ENCODE measurements around the gene NCOR1.

Gene NCOR1

GRCh38 chr17:16107165-16107770, 108.1 kb downstream of the NCOR1 start:
- no peak for ATAC-seq
- TF ChIP-seq CSDC2 (CRISPR knock-in tag; IDR thresholded peaks at IDR 0.05) = no peak
- TF ChIP-seq ZFP30 (CRISPR knock-in tag; IDR thresholded peaks at IDR 0.05) = no peak
- no peak for TF ChIP-seq PPARA (CRISPR knock-in tag; IDR thresholded peaks at IDR 0.05; ENCODE audit: borderline replicate concordance)
- TF ChIP-seq TOX (CRISPR knock-in tag; IDR thresholded peaks at IDR 0.05; ENCODE audit: borderline replicate concordance) = no peak
- no peak for TF ChIP-seq ARNTL (CRISPR knock-in tag; IDR thresholded peaks at IDR 0.05; ENCODE audit: borderline replicate concordance, low read depth)
- no peak for TF ChIP-seq ZNF70 (CRISPR knock-in tag; IDR thresholded peaks at IDR 0.05)
- TF ChIP-seq OSR1 (CRISPR knock-in tag; IDR thresholded peaks at IDR 0.05) = no peak
- no peak for TF ChIP-seq ESRRG (CRISPR knock-in tag; IDR thresholded peaks at IDR 0.05)
- TF ChIP-seq RARB (CRISPR knock-in tag; IDR thresholded peaks at IDR 0.05) = no peak
- no peak for TF ChIP-seq CREB5 (CRISPR knock-in tag; IDR thresholded peaks at IDR 0.05; ENCODE audit: low read depth)
- no peak for TF ChIP-seq ZC3H10 (CRISPR knock-in tag; IDR thresholded peaks at IDR 0.05)
- TF ChIP-seq ISL1 (CRISPR knock-in tag; IDR thresholded peaks at IDR 0.05) = no peak
- no peak for TF ChIP-seq ZFP3 (CRISPR knock-in tag; IDR thresholded peaks at IDR 0.05)
- TF ChIP-seq SNAI2 (CRISPR knock-in tag; IDR thresholded peaks at IDR 0.05) = no peak
- no peak for TF ChIP-seq BACH2 (CRISPR knock-in tag; IDR thresholded peaks at IDR 0.05; ENCODE audit: borderline replicate concordance)
- no peak for TF ChIP-seq ZNF8 (CRISPR knock-in tag; IDR thresholded peaks at IDR 0.05)
- no peak for TF ChIP-seq CSRNP3 (CRISPR knock-in tag; IDR thresholded peaks at IDR 0.05)
- no peak for TF ChIP-seq TCF4 (CRISPR knock-in tag; IDR thresholded peaks at IDR 0.05; ENCODE audit: borderline replicate concordance)
- TF ChIP-seq GLIS3 (CRISPR knock-in tag; IDR thresholded peaks at IDR 0.05) = no peak
- no peak for TF ChIP-seq ZNF565 (CRISPR knock-in tag; conservative IDR thresholded peaks at IDR 0.05; ENCODE audit: low read depth)

- ATAC-seq = no peak
Measured at GRCh38 chr17:16106161-16106891, 109.0 kb downstream of the NCOR1 start.

More at GRCh38 chr17:16106161-16106891, 109.0 kb downstream of the NCOR1 start:
- no peak for TF ChIP-seq ZNF8 (CRISPR knock-in tag; IDR thresholded peaks at IDR 0.05)
- TF ChIP-seq PPARA (CRISPR knock-in tag; IDR thresholded peaks at IDR 0.05; ENCODE audit: borderline replicate concordance) = no peak
- no peak for TF ChIP-seq CSRNP3 (CRISPR knock-in tag; IDR thresholded peaks at IDR 0.05)
- TF ChIP-seq PATZ1 (CRISPR knock-in tag; IDR thresholded peaks at IDR 0.05; ENCODE audit: borderline replicate concordance) = no peak
- no peak for TF ChIP-seq ZFP30 (CRISPR knock-in tag; IDR thresholded peaks at IDR 0.05)
- no peak for TF ChIP-seq RARB (CRISPR knock-in tag; IDR thresholded peaks at IDR 0.05)
- no peak for TF ChIP-seq GLIS3 (CRISPR knock-in tag; IDR thresholded peaks at IDR 0.05)
- TF ChIP-seq OSR1 (CRISPR knock-in tag; IDR thresholded peaks at IDR 0.05) = no peak
- TF ChIP-seq BACH2 (CRISPR knock-in tag; IDR thresholded peaks at IDR 0.05; ENCODE audit: borderline replicate concordance) = no peak
- no peak for TF ChIP-seq ZC3H10 (CRISPR knock-in tag; IDR thresholded peaks at IDR 0.05)
- TF ChIP-seq ZFP3 (CRISPR knock-in tag; IDR thresholded peaks at IDR 0.05) = no peak
- no peak for TF ChIP-seq ZNF70 (CRISPR knock-in tag; IDR thresholded peaks at IDR 0.05)
- no peak for TF ChIP-seq TSHZ2 (CRISPR knock-in tag; IDR thresholded peaks at IDR 0.05)
- TF ChIP-seq POU6F1 (CRISPR knock-in tag; IDR thresholded peaks at IDR 0.05; ENCODE audit: borderline replicate concordance, low read depth) = no peak
- no peak for TF ChIP-seq SNAI2 (CRISPR knock-in tag; IDR thresholded peaks at IDR 0.05)

Measured in SK-N-SH treated with all-trans-retinoic acid at 6 μM for 48 hours (cell line).